OCI-LY3 (cell line): ENCODE measurements around the gene PTPRN2.

ENCODE experiments used
- H2AFZ ChIP-seq: fragments of 200-600, 300-600 bp; shearing (Covaris generic); 2 replicates; pipeline ENCODE4 v1.6.0; 2014; ENCODE audit warnings: antibody characterized with exemption, low read depth, low read length
- H3K27ac ChIP-seq: fragments of 200-600, 300-600 bp; sonication (generic); 2 replicates; pipeline ENCODE4 v1.5.1; 2014; ENCODE audit warnings: mild to moderate bottlenecking, low read length, moderate library complexity, mixed read lengths
- H3K27me3 ChIP-seq: fragments of 200-600, 300-600 bp; sonication (generic); 2 replicates; pipeline ENCODE4 v1.6.1; 2014; ENCODE audit warnings: low read depth, low read length, mixed read lengths
- H3K36me3 ChIP-seq: fragments of 200-600, 300-600 bp; sonication (generic); replicated peaks from 2 replicates; pipeline ENCODE3; 2014; ENCODE audit warnings: low read depth, low read length, mixed read lengths
- H3K4me1 ChIP-seq: fragments of 300-600, 200-600 bp; sonication (generic); 2 replicates; pipeline ENCODE4 v1.6.1; 2014; ENCODE audit warnings: low read length, mixed read lengths
- H3K4me2 ChIP-seq: fragments of 200-600, 300-600 bp; sonication (generic); 2 replicates; pipeline ENCODE4 v1.6.1; 2014; ENCODE audit warnings: low read length, mixed read lengths
- H3K4me3 ChIP-seq: fragments of 300-600, 200-600 bp; sonication (generic); 2 replicates; pipeline ENCODE4 v1.5.1; 2014; ENCODE audit warnings: antibody characterized with exemption, mild to moderate bottlenecking, low read length, moderate library complexity
- H3K79me2 ChIP-seq: fragments of 300-600, 200-600 bp; shearing (Covaris generic); 2 replicates; pipeline ENCODE4 v1.6.1; 2014; ENCODE audit warnings: mild to moderate bottlenecking, low read length, mixed read lengths
- H3K9ac ChIP-seq: fragments of 300-600, 200-600 bp; shearing (Covaris generic); 2 replicates; pipeline ENCODE4 v1.6.0; 2014; ENCODE audit warnings: mild to moderate bottlenecking, low read length, moderate library complexity
- H3K9me3 ChIP-seq: fragments of 200-600, 300-600 bp; shearing (Covaris generic); 2 replicates; pipeline ENCODE4 v1.6.1; 2014; ENCODE audit warnings: low read length, mixed read lengths; ENCODE audit not compliant: insufficient read depth
- H4K20me1 ChIP-seq: fragments of 200-600, 300-600 bp; sonication (generic); 2 replicates; pipeline ENCODE4 v1.6.1; 2016; ENCODE audit warnings: low read length, mixed read lengths; ENCODE audit not compliant: insufficient read depth
- EZH2phosphoT487 ChIP-seq: fragments of 200-600 bp; shearing (Covaris generic); IDR thresholded peaks from 2 replicates; pipeline ENCODE4 v1.6.1; 2018; ENCODE audit warnings: antibody characterized with exemption, mixed run types, low read depth
- TF ChIP-seq, protein P1 (sequence below): fragments of 200-600, 300-600 bp; sonication (generic); IDR thresholded peaks from 2 replicates; pipeline ENCODE4 v1.5.1; 2014; ENCODE audit warnings: antibody characterized with exemption, low read length, low read depth

The PTPRN2 gene

DNA sequence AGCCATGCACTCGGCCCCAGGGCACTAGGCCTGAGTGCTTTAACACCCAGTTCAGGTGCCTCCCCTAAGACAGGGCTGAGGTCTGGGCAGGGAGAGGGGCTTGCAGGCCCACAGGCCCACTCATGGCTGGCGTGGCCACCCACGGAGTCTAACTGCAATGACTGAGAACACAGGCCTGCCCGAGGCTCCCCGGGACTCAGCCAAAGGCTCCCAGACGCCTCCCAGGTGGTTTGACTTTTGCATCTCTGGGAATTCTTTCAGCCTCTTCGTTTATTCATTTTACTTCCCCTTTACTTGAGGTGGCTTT lies 37.3 kb downstream of the PTPRN2 start:
- Histone ChIP-seq H3K4me3 (no peak overlapping the region), H3K4me2 (no peak overlapping the region), H3K36me3 (no peaks in the 10 kb centered on the region), H3K9ac (no peak overlapping the region), H3K27me3 (no peaks in the 10 kb centered on the region), H3K79me2 (no peaks in the 10 kb centered on the region), H3K27ac (no peak overlapping the region), H2AFZ (no peak overlapping the region), H4K20me1 (no peaks in the 10 kb centered on the region), H3K4me1 (no peaks in the 10 kb centered on the region), H3K9me3 (no peaks in the 10 kb centered on the region)
- TF ChIP-seq, protein P1, sequence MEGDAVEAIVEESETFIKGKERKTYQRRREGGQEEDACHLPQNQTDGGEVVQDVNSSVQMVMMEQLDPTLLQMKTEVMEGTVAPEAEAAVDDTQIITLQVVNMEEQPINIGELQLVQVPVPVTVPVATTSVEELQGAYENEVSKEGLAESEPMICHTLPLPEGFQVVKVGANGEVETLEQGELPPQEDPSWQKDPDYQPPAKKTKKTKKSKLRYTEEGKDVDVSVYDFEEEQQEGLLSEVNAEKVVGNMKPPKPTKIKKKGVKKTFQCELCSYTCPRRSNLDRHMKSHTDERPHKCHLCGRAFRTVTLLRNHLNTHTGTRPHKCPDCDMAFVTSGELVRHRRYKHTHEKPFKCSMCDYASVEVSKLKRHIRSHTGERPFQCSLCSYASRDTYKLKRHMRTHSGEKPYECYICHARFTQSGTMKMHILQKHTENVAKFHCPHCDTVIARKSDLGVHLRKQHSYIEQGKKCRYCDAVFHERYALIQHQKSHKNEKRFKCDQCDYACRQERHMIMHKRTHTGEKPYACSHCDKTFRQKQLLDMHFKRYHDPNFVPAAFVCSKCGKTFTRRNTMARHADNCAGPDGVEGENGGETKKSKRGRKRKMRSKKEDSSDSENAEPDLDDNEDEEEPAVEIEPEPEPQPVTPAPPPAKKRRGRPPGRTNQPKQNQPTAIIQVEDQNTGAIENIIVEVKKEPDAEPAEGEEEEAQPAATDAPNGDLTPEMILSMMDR: no peak
- no peak for TF ChIP-seq EZH2phosphoT487

DNA sequence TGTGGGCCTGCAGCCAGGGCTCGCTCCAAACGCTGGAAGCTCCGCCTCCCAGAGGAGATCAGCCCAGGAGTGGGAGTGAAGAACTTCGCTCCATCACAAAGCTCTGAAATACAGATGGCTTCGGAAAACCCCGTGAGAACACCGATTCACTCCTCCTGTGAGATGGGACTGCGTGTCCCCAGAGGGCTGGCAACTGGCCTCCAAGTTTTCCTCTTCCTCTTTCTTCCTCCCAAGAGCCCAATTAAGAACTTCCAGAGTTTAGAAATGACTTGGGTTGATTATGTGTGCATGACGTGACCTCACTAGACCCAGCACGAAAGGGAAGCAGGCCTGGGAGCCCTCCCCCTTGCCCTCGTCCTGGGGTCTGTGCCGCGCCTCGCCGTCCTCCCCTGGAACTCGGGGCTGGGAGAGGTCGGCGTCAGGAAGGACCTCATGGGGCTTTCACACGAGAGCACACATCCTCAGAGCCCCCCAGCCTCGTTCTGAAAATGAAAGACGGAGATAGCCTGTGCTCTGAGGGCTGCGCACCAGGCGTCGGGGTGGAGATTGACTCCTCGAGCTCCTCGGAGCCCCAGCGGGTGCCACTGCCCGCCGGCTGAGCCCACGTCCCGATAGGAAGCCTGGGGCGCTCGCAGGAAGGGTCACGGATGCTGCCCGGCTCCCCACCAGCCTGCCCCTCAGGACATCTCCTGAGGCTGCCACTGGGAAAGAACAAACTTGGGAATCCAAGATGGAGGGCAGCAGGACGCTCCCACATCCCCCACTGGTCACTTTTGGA lies 37.8 kb downstream of the PTPRN2 start:
- Histone ChIP-seq H4K20me1 (no peaks in the 10 kb centered on the region), H3K79me2 (no peaks in the 10 kb centered on the region), H3K9ac (no peak overlapping the region), H3K36me3 (no peaks in the 10 kb centered on the region), H3K9me3 (no peaks in the 10 kb centered on the region), H3K27ac (no peak overlapping the region), H3K4me2 (no peak overlapping the region), H3K27me3 (no peaks in the 10 kb centered on the region), H2AFZ (no peak overlapping the region), H3K4me1 (no peaks in the 10 kb centered on the region), H3K4me3 (no peak overlapping the region)
- no peak for TF ChIP-seq EZH2phosphoT487
- TF ChIP-seq, protein P1: no peak

DNA sequence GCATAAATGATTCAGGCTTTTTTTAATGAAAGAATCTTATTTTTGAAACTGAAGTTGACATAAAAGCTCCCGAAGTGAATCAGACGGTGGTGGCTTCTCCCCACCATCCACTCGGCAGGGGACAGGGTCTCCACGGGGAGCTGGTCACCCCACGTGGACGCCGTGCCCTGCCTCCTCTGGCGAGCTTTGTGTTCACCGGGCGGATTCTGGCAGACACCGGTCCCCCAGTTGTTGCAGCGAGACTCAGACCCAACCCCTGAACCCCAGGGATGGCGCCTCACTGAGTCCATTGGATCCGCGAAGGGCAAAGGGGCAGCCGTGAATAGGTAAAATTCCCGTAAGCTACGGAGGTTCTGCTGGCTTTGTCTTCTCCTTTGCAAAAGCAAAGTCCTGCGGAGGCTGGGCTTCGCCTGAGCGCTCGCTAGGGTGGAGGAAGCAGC lies 38.4 kb downstream of the PTPRN2 start:
- Histone ChIP-seq H3K36me3 (no peaks in the 10 kb centered on the region), H3K79me2 (no peaks in the 10 kb centered on the region), H3K27me3 (no peaks in the 10 kb centered on the region), H3K4me2 (no peak overlapping the region), H3K4me3 (no peak overlapping the region), H2AFZ (no peak overlapping the region), H4K20me1 (no peaks in the 10 kb centered on the region), H3K9me3 (no peaks in the 10 kb centered on the region), H3K27ac (no peak overlapping the region), H3K9ac (no peak overlapping the region), H3K4me1 (no peaks in the 10 kb centered on the region)
- TF ChIP-seq, protein P1: no peak
- no peak for TF ChIP-seq EZH2phosphoT487

DNA sequence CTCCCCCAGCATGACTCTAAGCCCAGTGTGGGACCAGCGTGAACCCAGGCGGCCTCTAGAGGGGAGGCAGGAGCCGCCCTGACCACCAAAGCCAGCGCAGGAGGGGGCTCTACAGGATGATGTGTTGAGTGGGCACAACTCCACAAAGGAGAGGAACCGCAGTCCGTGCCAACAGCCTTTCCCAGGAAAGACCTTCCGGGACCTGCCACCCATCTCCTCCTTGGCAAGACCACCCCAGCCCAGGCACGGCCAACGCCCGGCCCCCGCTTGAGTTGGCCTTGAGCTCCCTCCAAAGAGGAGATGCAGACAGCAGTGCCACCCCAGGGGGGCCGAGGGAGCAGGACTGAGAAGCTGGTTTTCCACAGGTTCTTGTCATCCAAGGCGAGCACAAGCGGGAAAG lies 38.9 kb downstream of the PTPRN2 start:
- Histone ChIP-seq H3K36me3 (no peaks in the 10 kb centered on the region), H3K4me1 (no peaks in the 10 kb centered on the region), H3K79me2 (no peaks in the 10 kb centered on the region), H3K4me2 (no peak overlapping the region), H3K9ac (no peak overlapping the region), H3K27ac (no peak overlapping the region), H3K27me3 (no peaks in the 10 kb centered on the region), H3K9me3 (no peaks in the 10 kb centered on the region), H3K4me3 (no peak overlapping the region), H2AFZ (no peak overlapping the region), H4K20me1 (no peaks in the 10 kb centered on the region)
- no peak for TF ChIP-seq EZH2phosphoT487
- TF ChIP-seq, protein P1: no peak
